Measurements from ENCODE around the gene RGL2.

- TF ChIP-seq CTCF (IDR thresholded peaks at IDR 0.05) (no peak), POLR2A (IDR thresholded peaks at IDR 0.05) (no peak)
These were observed 27.6 kb downstream of the RGL2 start for GRCh38 chr6:33271117-33271467.

Data from uterus (tissue), 2 donors.